H1 (cell line): ENCODE data around the gene AGPAT3. TPM values are rescaled to one million over a fixed set of nuclear protein-coding genes. Genes with fewer than 3 reads are reported as not detected.

ENCODE experiments used
- CTCF ChIA-PET: fragments of 300-600 bp; sonication (Branson Sonifier 250); formaldehyde crosslinking; loops from one replicate; lab custom pipeline; 2021; ENCODE audit not compliant: partially characterized antibody; lab: Charles Lee
- POLR2A ChIA-PET: fragments of 300-600 bp; sonication (Branson Sonifier 250); formaldehyde crosslinking; loops from one replicate; lab custom pipeline; 2021; ENCODE audit warnings: inconsistent platforms; ENCODE audit not compliant: partially characterized antibody; lab: Charles Lee
- DNase-seq, 2 experiments: peaks; one replicate each; pipeline versions ENCODE4 v3.0.0 to v3.0.0-alpha.2; 2010 to 2022; ENCODE audit warnings: low spot score in 2 of 2, low read depth in 1 of 2, mixed read lengths in 1 of 2
- FAIRE-seq: peaks from 2 replicates; lab custom pipeline; 2011; peaks lifted over from hg19 to GRCh38; lab: Jason Lieb, UNC
- H2AFZ ChIP-seq: 2 replicates; pipeline ENCODE4 v1.8.1; 2012; ENCODE audit warnings: low read length, inconsistent platforms
- H2AK5ac ChIP-seq: 2 replicates; pipeline ENCODE4 v1.6.1; 2013; ENCODE audit warnings: low read depth, low read length
- H2BK120ac ChIP-seq: replicated peaks from 2 replicates; pipeline ENCODE3; 2013; ENCODE audit warnings: low read depth, low read length, inconsistent platforms
- H2BK12ac ChIP-seq: 2 replicates; pipeline ENCODE4 v1.6.1; 2013; ENCODE audit warnings: low read depth, low read length
- H2BK15ac ChIP-seq: 2 replicates; pipeline ENCODE4 v1.6.1; 2013; ENCODE audit warnings: low read length
- H2BK20ac ChIP-seq: 2 replicates; pipeline ENCODE4 v1.6.1; 2013; ENCODE audit warnings: low read length
- H2BK5ac ChIP-seq: 2 replicates; pipeline ENCODE4 v1.6.1; 2013; ENCODE audit warnings: low read depth, low read length
- H3K14ac ChIP-seq: 2 replicates; pipeline ENCODE4 v1.6.1; 2013; ENCODE audit warnings: inconsistent platforms; ENCODE audit not compliant: insufficient read length
- H3K18ac ChIP-seq: 2 replicates; pipeline ENCODE4 v1.6.1; 2013; ENCODE audit warnings: low read length; ENCODE audit errors: extremely low read depth
- H3K23ac ChIP-seq: 2 replicates; pipeline ENCODE4 v1.6.1; 2013; ENCODE audit warnings: inconsistent platforms; ENCODE audit not compliant: insufficient read length
- H3K23me2 ChIP-seq: 2 replicates; pipeline ENCODE4 v1.6.1; 2013; ENCODE audit warnings: low read depth, low read length
- H3K27ac ChIP-seq: 2 replicates; pipeline ENCODE4 v1.6.1; 2011; ENCODE audit warnings: low read depth, low read length, inconsistent platforms
- H3K27me3 ChIP-seq, 4 experiments: replicated peaks in 1 of 4; 1 replicate in 1 of 4; 2 replicates in 3 of 4; pipeline versions ENCODE4 v1.6.1 to v1.8.1; 2011 to 2013; ENCODE audit warnings: low read length in 3 of 4, mild to moderate bottlenecking in 3 of 4, inconsistent platforms in 2 of 4, mixed read lengths in 2 of 4, moderate library complexity in 1 of 4; ENCODE audit not compliant: control insufficient read depth in 3 of 4, insufficient read depth in 3 of 4; ENCODE audit errors: extremely low read depth in 1 of 4
- H3K36me3 ChIP-seq, 4 experiments: 2 replicates each; pipeline versions ENCODE4 v1.6.1 to v1.8.1; 2011 to 2013; ENCODE audit warnings: mild to moderate bottlenecking in 4 of 4, low read length in 3 of 4, moderate library complexity in 2 of 4, control low read depth in 1 of 4, inconsistent platforms in 1 of 4; ENCODE audit not compliant: insufficient read depth in 4 of 4, control insufficient read depth in 2 of 4
- H3K4ac ChIP-seq: replicated peaks from 2 replicates; pipeline ENCODE3; 2013; ENCODE audit warnings: low read length, low read depth, mixed read lengths, inconsistent platforms; ENCODE audit not compliant: insufficient read length
- H3K4me1 ChIP-seq, 4 experiments: replicated peaks in 1 of 4; 1 replicate in 1 of 4; 2 replicates in 3 of 4; pipeline versions ENCODE4 v1.6.1 to v1.8.1; 2011 to 2013; ENCODE audit warnings: low read length in 3 of 4, inconsistent platforms in 2 of 4, mixed read lengths in 1 of 4; ENCODE audit not compliant: insufficient read depth in 4 of 4, control insufficient read depth in 3 of 4
- H3K4me2 ChIP-seq, 2 experiments: 2 replicates each; pipeline versions ENCODE4 v1.6.1 to v1.8.1; 2011 to 2013; ENCODE audit warnings: low read depth in 2 of 2, low read length in 2 of 2, control low read depth in 1 of 2, inconsistent platforms in 1 of 2, mild to moderate bottlenecking in 1 of 2; ENCODE audit not compliant: insufficient read depth in 1 of 2
- H3K4me3 ChIP-seq, 4 experiments: fragments of 200-600, 300-600 bp in 1 of 4; sonication (generic), shearing (Covaris generic), sonication (Bioruptor Twin) in 1 of 4; 2 replicates each; pipeline versions ENCODE4 v1.5.1 to v1.8.1; 2011 to 2016; ENCODE audit warnings: low read length in 4 of 4, low read depth in 3 of 4, control low read depth in 2 of 4, inconsistent platforms in 2 of 4, mild to moderate bottlenecking in 2 of 4, mixed read lengths in 1 of 4, moderate library complexity in 1 of 4; ENCODE audit not compliant: insufficient read depth in 2 of 4; ENCODE audit errors: extremely low read depth in 1 of 4
- H3K56ac ChIP-seq: replicated peaks from 2 replicates; pipeline ENCODE3; 2013; ENCODE audit warnings: low read depth, mild to moderate bottlenecking, mixed read lengths, low read length, inconsistent platforms; ENCODE audit not compliant: insufficient read length
- H3K79me1 ChIP-seq: 2 replicates; pipeline ENCODE4 v1.6.1; 2013; ENCODE audit warnings: low read depth, low read length, control low read depth
- H3K79me2 ChIP-seq, 2 experiments: 2 replicates each; pipeline versions ENCODE4 v1.6.1 to v1.8.1; 2012 to 2013; ENCODE audit warnings: low read length in 2 of 2, mild to moderate bottlenecking in 2 of 2, inconsistent platforms in 1 of 2; ENCODE audit not compliant: insufficient read depth in 2 of 2, control insufficient read depth in 1 of 2
- H3K9ac ChIP-seq, 4 experiments: replicated peaks in 1 of 4; 1 replicate in 1 of 4; 2 replicates in 3 of 4; pipeline versions ENCODE4 v1.6.1 to v1.8.1; 2011 to 2013; ENCODE audit warnings: low read depth in 3 of 4, low read length in 3 of 4, control low read depth in 2 of 4, mild to moderate bottlenecking in 2 of 4, moderate library complexity in 2 of 4, inconsistent platforms in 1 of 4; ENCODE audit errors: extremely low read depth in 1 of 4
- H3K9me3 ChIP-seq, 2 experiments: 2 replicates each; pipeline versions ENCODE4 v1.6.1 to v1.8.1; 2012 to 2013; ENCODE audit warnings: mild to moderate bottlenecking in 2 of 2, moderate library complexity in 2 of 2, control low read depth in 1 of 2, inconsistent platforms in 1 of 2, low read depth in 1 of 2, low read length in 1 of 2, mixed read lengths in 1 of 2; ENCODE audit not compliant: insufficient read depth in 2 of 2
- H4K20me1 ChIP-seq, 2 experiments: replicated peaks in 1 of 2; 2 replicates each; pipeline versions ENCODE3 to v1.8.1; 2011 to 2013; ENCODE audit warnings: inconsistent platforms in 2 of 2, low read length in 2 of 2, mild to moderate bottlenecking in 1 of 2; ENCODE audit not compliant: insufficient read depth in 2 of 2, control insufficient read depth in 1 of 2
- H4K5ac ChIP-seq: 2 replicates; pipeline ENCODE4 v1.6.1; 2013; ENCODE audit warnings: low read length, low read depth, mixed read lengths, inconsistent platforms; ENCODE audit not compliant: insufficient read length
- H4K8ac ChIP-seq: 2 replicates; pipeline ENCODE4 v1.8.0; 2013; ENCODE audit warnings: mild to moderate bottlenecking, moderate library complexity, low read length, inconsistent platforms; ENCODE audit not compliant: insufficient read depth; ENCODE audit errors: extremely low read depth
- H4K91ac ChIP-seq: replicated peaks from 2 replicates; pipeline ENCODE3; 2013; ENCODE audit warnings: low read length, mixed read lengths, inconsistent platforms; ENCODE audit not compliant: insufficient read length
- BCL11A ChIP-seq, 2 experiments: IDR thresholded peaks; one replicate each; pipeline ENCODE4 v1.6.1; 2011; ENCODE audit warnings: low read depth in 2 of 2, low read length in 2 of 2, mild to moderate bottlenecking in 2 of 2
- E2F6 ChIP-seq: IDR thresholded peaks from 2 replicates; pipeline ENCODE4 v1.6.1; 2012; ENCODE audit warnings: inconsistent platforms
- FOSL1 ChIP-seq: IDR thresholded peaks from 2 replicates; pipeline ENCODE4 v1.6.1; 2011; ENCODE audit warnings: mild to moderate bottlenecking, low read depth, low read length, moderate library complexity; ENCODE audit not compliant: insufficient read depth
- GABPA ChIP-seq: IDR thresholded peaks from 2 replicates; pipeline ENCODE4 v1.6.1; 2011; ENCODE audit warnings: mild to moderate bottlenecking, low read length, moderate library complexity, borderline replicate concordance; ENCODE audit not compliant: insufficient read depth
- JUND ChIP-seq: IDR thresholded peaks from 2 replicates; pipeline ENCODE4 v1.6.1; 2011; ENCODE audit warnings: mild to moderate bottlenecking, improper control_type of control experiment, low read length
- NRF1 ChIP-seq: IDR thresholded peaks from 2 replicates; pipeline ENCODE4 v1.6.1; 2011; ENCODE audit warnings: mild to moderate bottlenecking, low read depth, low read length, improper control_type of control experiment
- SP4 ChIP-seq: IDR thresholded peaks from 2 replicates; pipeline ENCODE4 v1.6.1; 2012; ENCODE audit warnings: low read length, inconsistent platforms
- USF2 ChIP-seq: IDR thresholded peaks from 2 replicates; pipeline ENCODE4 v1.6.1; 2011; ENCODE audit warnings: low read length, improper control_type of control experiment
- WGBS, 2 experiments: shearing (Covaris generic) in 1 of 2; methylation state at CpG; one replicate each; pipeline versions ENCODE4 v1.1.6 to v1.1.7; 2013 to 2015; ENCODE audit warnings: low lambda C conversion rate in 2 of 2, mixed read lengths in 2 of 2, inconsistent platforms in 1 of 2, low coverage in 1 of 2, missing lambda C conversion rate in 1 of 2; ENCODE audit not compliant: insufficient replicate concordance in 2 of 2, insufficient coverage in 1 of 2, insufficient read length in 1 of 2; ENCODE audit errors: extremely low coverage in 1 of 2, missing lambda C conversion rate in 1 of 2; 5-methylcytosine and 5-hydroxymethylcytosine counted together
- polyA plus RNA-seq, 7 experiments: library from polyadenylated mRNA; depleted of rRNA in 3 of 7; stranded (reverse) in 5 of 7; unstranded in 2 of 7; fragments of >200 nt in 5 of 7; fragments of 200-250 nt in 2 of 7; gene quantifications; 1 replicate in 5 of 7; 2 replicates in 1 of 7; 4 replicates in 1 of 7; pipeline versions ENCODE4 v1.2.1 to v1.2.3, GENCODE V29; 2011 to 2013; ENCODE audit warnings: missing spikeins in 2 of 7, mixed read lengths in 2 of 7
- total RNA-seq: library from RNA; stranded (reverse); fragmentation: NEBNext Ultra II Directional; extraction: Animal tissue kit (Norgen Biotek cat#: 25700); gene quantifications from 2 replicates; pipeline ENCODE4 v1.2.1, GENCODE V29; 2021

The AGPAT3 gene
- total and polyA plus RNA-seq, 2 of the 8 experiments (the other 6 are each of a cell fraction or from before 2014, with no cell fraction given) = 5.8 to 7.3 TPM

- Histone ChIP-seq H3K23ac (no peak overlapping the region), H2BK20ac (no peak overlapping the region), H4K91ac (peak overlapping the region; percentile 95), H2BK120ac (peak overlapping the region; percentile 95), H4K20me1 (peaks cover 0 to 2% of the 10 kb centered on the region in 2 experiments), H2BK12ac (peak overlapping the region; percentile 87), H3K18ac (peak overlapping the region; percentile 71), H3K4ac (peak overlapping the region; percentile 93), H3K4me3 (no peak overlapping the region), H2AK5ac (peak overlapping the region; percentile 82; the same call in 1 of the 2 replicates), H3K9me3 (no peaks in the 10 kb centered on the region), H3K79me1 (peaks cover 2% of the 10 kb centered on the region; the same call in 1 of the 2 replicates), H3K4me1 (peaks cover 3 to 26% (median 15%) of the 10 kb centered on the region in 4 experiments), H4K8ac (peak overlapping the region; percentile 80), H3K4me2 (peak overlapping the region in 1 of 2 experiments; percentile 20; a peak in 2 of 4 replicates), H2BK15ac (peak overlapping the region; percentile 88; the same call in 1 of the 2 replicates), H3K14ac (no peak overlapping the region), H3K56ac (no peak overlapping the region), H3K27ac (no peak overlapping the region), H3K79me2 (no peaks in the 10 kb centered on the region), H3K9ac (no peak overlapping the region; a peak in 1 of 7 replicates), H3K27me3 (peaks cover 0 to 4% (median 0%) of the 10 kb centered on the region in 4 experiments; a peak in 2 of 7 replicates), H2AFZ (no peak overlapping the region), H3K23me2 (peaks cover 8% of the 10 kb centered on the region), H2BK5ac (peak overlapping the region; percentile 52), H3K36me3 (no peaks in the 10 kb centered on the region), H4K5ac (peak overlapping the region; percentile 34)
- 79% methylated on average over 26 of the region's 27 CpGs; no CpG with 5 or more reads in 1 of the 2 experiments for WGBS, 2 experiments
- ChIA-PET POLR2A (interaction anchor here (1.2 to 1.4 kb wide), 2 partner anchors 17 to 109 kb away, joined by 3 read pairs; no protein-coding TSS in a partner anchor), CTCF (interaction anchor here (0.5 to 13.7 kb wide), 3 partner anchors 9 to 28 kb away, joined by 3 to 188 read pairs (median 4); no protein-coding TSS in a partner anchor)
- no peak for FAIRE-seq
- no peak for DNase-seq
- TF ChIP-seq FOSL1 (no peak), USF2 (no peak), SP4 (no peak), NRF1 (no peak), GABPA (no peak), JUND (peak; percentile 66; the same call in 1 of the 2 replicates), BCL11A (IDR thresholded peaks at IDR 0.05; ENCODE audit: low read depth in 2 of 2, low read length in 2 of 2) (no peak), E2F6 (peak; percentile 68)
Measured at GRCh38 chr21:43921979-43922945, 57.2 kb downstream of the AGPAT3 start.
